ENCODE measurements around the gene GABPB1. TPM values are rescaled to one million over a fixed set of nuclear protein-coding genes. Genes with fewer than 3 reads are reported as not detected.

The GABPB1 gene
- total and polyA plus RNA-seq, 2 of the 13 experiments (the other 11 are each of a cell fraction or from before 2014, with no cell fraction given): 17.5 to 39.5 TPM

- TF ChIP-seq FOXP4 (CRISPR knock-in tag; IDR thresholded peaks at IDR 0.05) (peak; percentile 48; the same call in 1 of the 2 replicates), ZNF816 (CRISPR knock-in tag; IDR thresholded peaks at IDR 0.05; ENCODE audit: borderline replicate concordance) (0 out of 2 replicates have a peak, but pooled peaks have one; percentile 51), HIC2 (CRISPR knock-in tag; IDR thresholded peaks at IDR 0.05; ENCODE audit: low read depth) (no peak), PAX8 (CRISPR knock-in tag; IDR thresholded peaks at IDR 0.05; ENCODE audit: borderline replicate concordance) (no peak; the same call in 1 of the 2 replicates), HNRNPH1 (optimal IDR thresholded peaks at IDR 0.05; ENCODE audit: low read depth, low read length) (no peak), ZFP36 (IDR thresholded peaks at IDR 0.05; ENCODE audit: borderline replicate concordance, low read depth, low read length, partially characterized antibody) (no peak), THYN1 (CRISPR knock-in tag; IDR thresholded peaks at IDR 0.05; ENCODE audit: borderline replicate concordance, low read depth) (no peak), HOXA5 (CRISPR knock-in tag; IDR thresholded peaks at IDR 0.05) (no peak; the same call in 1 of the 2 replicates), SNAPC4 (CRISPR knock-in tag; IDR thresholded peaks at IDR 0.05) (no peak), GABPB1 (CRISPR knock-in tag; IDR thresholded peaks at IDR 0.05) (no peak), NFE2L2 (IDR thresholded peaks at IDR 0.05; ENCODE audit: low read length) (peak; percentile 48; the same call in 1 of the 2 replicates), ZNF331 (CRISPR knock-in tag; IDR thresholded peaks at IDR 0.05) (peak; percentile 47; the same call in 1 of the 2 replicates)
These were observed 792 bp downstream of the GABPB1 start (continued) for GRCh38 chr15:50353975-50354837.

Data from HepG2 (cell line).